RWPE2 (cell line): Measurements from ENCODE around the gene PDXP.
A peak's percentile ranks its signal among the peaks of the same experiment; 100 is the strongest.

Source experiments
- ATAC-seq: fragments of 200-7000 bp; cut with Tn5 transposase; 3 replicates; pipeline ENCODE4 v1.9.1; 2021; ENCODE audit warnings: low read depth
- DNase-seq: peaks from one replicate; pipeline ENCODE4 v3.0.0-alpha.2; 2020; ENCODE audit warnings: low spot score
- H3K27ac ChIP-seq: fragments of 450-650 bp; 2 replicates; pipeline ENCODE4 v1.5.1; 2017; ENCODE audit warnings: mild to moderate bottlenecking; ENCODE audit not compliant: poor library complexity, severe bottlenecking
- H3K27me3 ChIP-seq: fragments of 250-450 bp; sonication (Bioruptor Pico); 2 replicates; pipeline ENCODE4 v1.5.1; 2021; ENCODE audit warnings: mild to moderate bottlenecking, moderate library complexity; ENCODE audit not compliant: insufficient read depth, poor library complexity, severe bottlenecking
- H3K36me3 ChIP-seq: fragments of 250-450 bp; sonication (Bioruptor Pico); 2 replicates; pipeline ENCODE4 v1.5.1; 2020; ENCODE audit warnings: low read depth, mild to moderate bottlenecking, moderate library complexity
- H3K4me1 ChIP-seq: fragments of 250-450 bp; sonication (Bioruptor Pico); 2 replicates; pipeline ENCODE4 v1.5.1; 2021; ENCODE audit warnings: mild to moderate bottlenecking, moderate library complexity; ENCODE audit not compliant: insufficient read depth, poor library complexity, severe bottlenecking
- H3K4me3 ChIP-seq: fragments of 250-450 bp; sonication (Bioruptor Pico); 2 replicates; pipeline ENCODE4 v1.5.1; 2021; ENCODE audit warnings: mild to moderate bottlenecking, moderate library complexity; ENCODE audit not compliant: severe bottlenecking
- H3K9me3 ChIP-seq: fragments of 250-450 bp; sonication (Bioruptor Pico); 2 replicates; pipeline ENCODE4 v1.5.1; 2021; ENCODE audit warnings: mild to moderate bottlenecking, moderate library complexity; ENCODE audit not compliant: severe bottlenecking
- CTCF ChIP-seq: fragments of 450-650 bp; IDR thresholded peaks from one replicate; pipeline ENCODE4 v1.5.1; 2017; ENCODE audit warnings: mild to moderate bottlenecking, moderate library complexity; ENCODE audit not compliant: poor library complexity, severe bottlenecking

The PDXP gene

GRCh38 chr22:37674248-37674647 lies 15.7 kb downstream of the PDXP start:
- Histone ChIP-seq H3K4me3 (no peak overlapping the region), H3K27ac (peak overlapping the region; percentile 93), H3K4me1 (peaks cover 13% of the 10 kb centered on the region), H3K36me3 (peaks cover 26% of the 10 kb centered on the region), H3K27me3 (no peaks in the 10 kb centered on the region), H3K9me3 (no peaks in the 10 kb centered on the region)
- no peak for TF ChIP-seq CTCF
- ATAC-seq, result no peak
- DNase-seq, result no peak

- DNase-seq (peak; percentile 97), ATAC-seq (peak; percentile 75)
- Histone ChIP-seq H3K4me1 (peaks cover 13% of the 10 kb centered on the region), H3K27me3 (no peaks in the 10 kb centered on the region), H3K27ac (peak within 1 kb of the TSS; percentile 93), H3K4me3 (peak within 1 kb of the TSS; percentile 63), H3K36me3 (peaks cover 34% of the 10 kb centered on the region), H3K9me3 (no peaks in the 10 kb centered on the region)
- TF ChIP-seq CTCF, result no peak
Measured at GRCh38 chr22:37674951-37675929, 16.7 kb downstream of the PDXP start, which contains the start of gene LGALS1. TSS of gene LGALS1 (plus strand) at chr22:37675636. CDS start at chr22:37675703, 67 bp downstream.

- Histone ChIP-seq H3K27ac (peak overlapping the region; percentile 93), H3K36me3 (peaks cover 34% of the 10 kb centered on the region), H3K9me3 (no peaks in the 10 kb centered on the region), H3K4me3 (peak overlapping the region; percentile 63), H3K27me3 (no peaks in the 10 kb centered on the region), H3K4me1 (peaks cover 15% of the 10 kb centered on the region)
- DNase-seq (no peak), ATAC-seq (no peak)
- no peak for TF ChIP-seq CTCF
Measured at GRCh38 chr22:37675930-37676735, 17.6 kb downstream of the PDXP start.

- Histone ChIP-seq H3K9me3 (no peaks in the 10 kb centered on the region), H3K27ac (peak overlapping the region; percentile 93), H3K4me3 (peak overlapping the region; percentile 63), H3K27me3 (no peaks in the 10 kb centered on the region), H3K36me3 (peaks cover 34% of the 10 kb centered on the region), H3K4me1 (peaks cover 21% of the 10 kb centered on the region)
- DNase-seq (peak; percentile 95), ATAC-seq (peak; percentile 48)
- no peak for TF ChIP-seq CTCF
Measured at GRCh38 chr22:37676736-37677492, 18.4 kb downstream of the PDXP start.
